ENCODE measurements around the gene SOCS6.

Gene SOCS6

GRCh38 chr18:70291295-70291574 is 2.4 kb downstream of the SOCS6 start:
- H3K79me2 ChIP-seq (ENCODE audit: insufficient read depth, low read depth) = peaks cover 66% of the 10 kb centered on the region
- TF ChIP-seq CTCF (conservative IDR thresholded peaks at IDR 0.05; ENCODE audit: low read depth, low read length) = no peak
- no peak overlapping the region for H2AFZ ChIP-seq (ENCODE audit: low read depth)
- peaks cover 30% of the 10 kb centered on the region for H3K4me1 ChIP-seq (ENCODE audit: low read depth, poor library complexity, severe bottlenecking)
- H3K4me3 ChIP-seq (IDR thresholded peaks at IDR 0.05; ENCODE audit: insufficient read depth, low read depth, low read length) = no peak overlapping the region
- no peak overlapping the region; the same call in 1 of the 2 replicates for H3K4me2 ChIP-seq
- H3K36me3 ChIP-seq (ENCODE audit: insufficient read depth) = no peaks in the 10 kb centered on the region
- no peak overlapping the region for H3K9ac ChIP-seq
- peaks cover 19% of the 10 kb centered on the region for H4K20me1 ChIP-seq (ENCODE audit: insufficient read depth)
- no peaks in the 10 kb centered on the region for H3K27me3 ChIP-seq (ENCODE audit: insufficient read depth, low read depth)
- H3K27ac ChIP-seq = no peak overlapping the region

- H3K36me3 ChIP-seq (ENCODE audit: insufficient read depth) = no peaks in the 10 kb centered on the region
- H3K4me1 ChIP-seq (ENCODE audit: low read depth, poor library complexity, severe bottlenecking) = peaks cover 30% of the 10 kb centered on the region
- no peak overlapping the region for H3K4me3 ChIP-seq (IDR thresholded peaks at IDR 0.05; ENCODE audit: insufficient read depth, low read depth, low read length)
- H3K27ac ChIP-seq = no peak overlapping the region
- no peaks in the 10 kb centered on the region for H3K27me3 ChIP-seq (ENCODE audit: insufficient read depth, low read depth)
- no peak overlapping the region for H2AFZ ChIP-seq (ENCODE audit: low read depth)
- peaks cover 79% of the 10 kb centered on the region for H3K79me2 ChIP-seq (ENCODE audit: insufficient read depth, low read depth)
- H3K9ac ChIP-seq = no peak overlapping the region
- H3K4me2 ChIP-seq = peak overlapping the region; percentile 49; the same call in 1 of the 2 replicates
- peaks cover 19% of the 10 kb centered on the region for H4K20me1 ChIP-seq (ENCODE audit: insufficient read depth)
- TF ChIP-seq CTCF (conservative IDR thresholded peaks at IDR 0.05; ENCODE audit: low read depth, low read length) = no peak
These were observed 3.8 kb downstream of the SOCS6 start for GRCh38 chr18:70292628-70293027.

- H3K4me1 ChIP-seq (ENCODE audit: low read depth, poor library complexity, severe bottlenecking) = peaks cover 30% of the 10 kb centered on the region
- no peak overlapping the region for H3K27ac ChIP-seq
- peaks cover 85% of the 10 kb centered on the region for H3K79me2 ChIP-seq (ENCODE audit: insufficient read depth, low read depth)
- no peak for TF ChIP-seq CTCF (conservative IDR thresholded peaks at IDR 0.05; ENCODE audit: low read depth, low read length)
- H3K9ac ChIP-seq = no peak overlapping the region
- H3K4me2 ChIP-seq = peak overlapping the region; percentile 49; the same call in 1 of the 2 replicates
- H3K36me3 ChIP-seq (ENCODE audit: insufficient read depth) = no peaks in the 10 kb centered on the region
- no peak overlapping the region for H2AFZ ChIP-seq (ENCODE audit: low read depth)
- peaks cover 19% of the 10 kb centered on the region for H4K20me1 ChIP-seq (ENCODE audit: insufficient read depth)
- H3K4me3 ChIP-seq (IDR thresholded peaks at IDR 0.05; ENCODE audit: insufficient read depth, low read depth, low read length) = no peak overlapping the region
- H3K27me3 ChIP-seq (ENCODE audit: insufficient read depth, low read depth) = no peaks in the 10 kb centered on the region
These were observed 4.3 kb downstream of the SOCS6 start for GRCh38 chr18:70293166-70293565.

- no peak overlapping the region for H3K4me3 ChIP-seq (IDR thresholded peaks at IDR 0.05; ENCODE audit: insufficient read depth, low read depth, low read length)
These were observed 5.8 kb downstream of the SOCS6 start for GRCh38 chr18:70294471-70295191.

More at GRCh38 chr18:70294471-70295191, 5.8 kb downstream of the SOCS6 start:
- H3K4me2 ChIP-seq = no peak overlapping the region
- no peak overlapping the region for H2AFZ ChIP-seq (ENCODE audit: low read depth)
- H3K9ac ChIP-seq = no peak overlapping the region
- peaks cover 30% of the 10 kb centered on the region for H3K4me1 ChIP-seq (ENCODE audit: low read depth, poor library complexity, severe bottlenecking)
- H3K79me2 ChIP-seq (ENCODE audit: insufficient read depth, low read depth) = peaks cover 98% of the 10 kb centered on the region
- TF ChIP-seq CTCF (conservative IDR thresholded peaks at IDR 0.05; ENCODE audit: low read depth, low read length) = no peak
- H3K36me3 ChIP-seq (ENCODE audit: insufficient read depth) = no peaks in the 10 kb centered on the region
- no peaks in the 10 kb centered on the region for H3K27me3 ChIP-seq (ENCODE audit: insufficient read depth, low read depth)
- peaks cover 19% of the 10 kb centered on the region for H4K20me1 ChIP-seq (ENCODE audit: insufficient read depth)
- H3K27ac ChIP-seq = no peak overlapping the region
